GM19324 (cell line): ENCODE results near the gene SUPT5H.
A peak's percentile ranks its signal among the peaks of the same experiment; 100 is the strongest.
"Not testable (repeated sequence)": the region's sequence is repeated elsewhere in the genome, so short reads cannot be mapped to it uniquely, and the experiment has no call there.

Experiments
- ATAC-seq: cut with Tn5 transposase; IDR thresholded peaks from one replicate; pipeline ENCODE4 v1.9.1; 2021; ENCODE audit warnings: mild to moderate bottlenecking, moderate library complexity; ENCODE audit not compliant: unreplicated experiment, low FRiP score

SUPT5H gene

DNA sequence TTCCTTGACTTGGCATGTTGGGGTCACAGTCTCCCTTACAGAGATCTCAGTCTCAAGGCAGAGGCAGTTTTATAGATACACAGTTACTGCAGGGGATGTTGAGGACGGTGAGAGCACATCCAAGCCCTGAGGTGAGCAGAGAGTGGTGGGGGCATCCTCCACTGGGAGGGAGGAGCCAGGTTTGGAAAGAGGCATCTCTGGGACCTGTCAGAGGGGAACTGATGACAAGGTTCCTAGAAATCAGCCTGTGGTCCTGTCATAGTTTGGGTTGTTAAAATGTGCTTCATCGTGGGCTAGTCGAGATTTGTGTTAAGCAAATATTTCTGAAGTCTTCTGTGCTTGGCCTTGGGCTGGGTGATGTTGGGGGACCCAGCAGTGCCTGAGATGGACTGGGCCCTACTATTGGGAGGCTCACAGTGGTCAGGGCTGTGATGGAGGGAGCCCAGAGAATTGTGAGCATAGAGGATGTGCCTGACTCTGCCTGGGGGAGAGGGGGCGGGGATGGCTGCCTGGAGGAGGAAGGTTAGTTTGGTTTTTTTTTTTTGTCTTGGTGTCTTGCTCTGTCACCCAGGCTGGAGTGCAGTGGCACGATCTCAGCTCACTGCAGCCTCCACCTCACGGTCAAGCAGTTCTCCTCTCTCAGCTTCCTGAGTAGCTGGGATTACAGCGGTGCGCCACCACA is 3.9 kb downstream of the SUPT5H start:
- no peak for ATAC-seq

DNA sequence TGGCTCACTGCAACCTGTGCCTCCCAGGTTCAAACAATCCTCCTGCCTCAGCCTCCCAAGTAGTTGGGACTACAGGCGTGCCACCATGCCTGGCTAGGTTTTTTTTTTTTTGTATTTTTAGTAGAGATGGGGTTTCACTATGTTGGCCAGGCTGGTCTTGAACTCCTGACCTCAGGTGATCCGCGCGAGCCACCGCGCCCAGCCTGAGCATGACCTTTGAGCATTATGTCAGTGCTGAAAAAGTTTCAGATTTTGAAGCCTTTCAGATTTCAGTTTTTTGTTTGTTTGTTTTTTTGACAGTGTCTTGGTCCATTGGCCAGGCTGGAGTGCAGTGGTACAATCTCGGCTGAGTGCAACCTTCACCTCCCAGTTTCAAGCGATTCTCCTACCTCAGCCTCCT is 5.9 kb downstream of the SUPT5H start:
- ATAC-seq, result not testable (repeated sequence)

DNA sequence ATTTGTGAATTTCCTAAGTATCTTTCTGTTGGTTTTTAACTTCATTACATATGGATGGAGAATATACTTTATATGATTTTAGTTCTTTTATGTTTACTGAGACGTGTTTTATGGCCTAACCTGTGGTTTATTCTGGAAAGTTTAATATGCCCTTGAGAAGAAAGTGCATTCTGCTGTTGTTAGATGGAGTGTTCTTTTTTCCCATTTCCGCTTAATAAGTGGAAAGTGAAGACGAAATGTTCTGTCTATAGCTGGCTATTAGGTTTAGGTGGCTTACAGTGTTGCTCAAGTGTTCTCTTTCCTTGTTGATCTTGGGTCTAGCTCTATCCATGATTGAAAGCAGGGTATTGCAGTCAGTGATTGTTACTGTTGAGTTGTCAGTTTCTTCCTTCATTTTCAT is 18.0 kb downstream of the SUPT5H start:
- ATAC-seq, result no peak

GRCh38 chr19:39465956-39466747 is 20.8 kb downstream of the SUPT5H start:
- no peak for ATAC-seq

DNA sequence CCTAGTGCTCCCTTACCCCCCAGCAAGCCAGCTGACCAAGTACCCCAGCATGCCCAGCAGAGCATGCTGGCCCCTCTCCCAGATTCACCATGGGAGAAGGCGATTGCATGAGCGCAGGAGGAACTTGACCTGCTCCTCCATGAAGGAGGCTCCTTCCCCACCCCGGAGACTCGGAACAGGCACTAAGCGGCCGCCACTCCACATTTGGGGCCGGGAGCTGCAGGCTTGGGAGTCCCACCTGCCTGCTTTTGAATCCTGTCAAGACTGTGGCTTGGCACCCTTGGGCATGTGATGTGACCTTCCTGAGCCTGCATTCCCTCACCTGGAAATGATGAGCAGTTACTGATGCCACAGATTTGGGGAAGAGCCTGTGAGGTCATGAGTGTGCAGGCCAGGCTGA is 22.6 kb downstream of the SUPT5H start:
- ATAC-seq, result no peak

DNA sequence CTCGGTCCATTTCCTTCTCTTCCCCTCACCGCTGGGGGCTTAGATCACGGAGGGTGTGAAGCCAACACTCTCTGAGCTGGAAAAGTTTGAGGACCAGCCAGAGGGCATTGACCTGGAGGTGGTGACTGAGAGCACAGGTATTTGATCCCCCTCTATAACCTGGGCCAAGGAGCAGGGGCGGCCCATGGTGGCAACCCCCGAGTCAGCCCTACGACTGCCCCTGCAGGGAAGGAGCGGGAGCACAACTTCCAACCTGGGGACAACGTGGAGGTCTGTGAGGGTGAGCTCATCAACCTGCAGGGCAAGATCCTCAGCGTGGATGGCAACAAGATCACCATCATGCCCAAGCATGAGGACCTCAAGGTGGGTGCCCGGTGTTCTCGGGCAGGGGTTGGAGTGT is 23.7 kb downstream of the SUPT5H start:
- ATAC-seq, result no peak

DNA sequence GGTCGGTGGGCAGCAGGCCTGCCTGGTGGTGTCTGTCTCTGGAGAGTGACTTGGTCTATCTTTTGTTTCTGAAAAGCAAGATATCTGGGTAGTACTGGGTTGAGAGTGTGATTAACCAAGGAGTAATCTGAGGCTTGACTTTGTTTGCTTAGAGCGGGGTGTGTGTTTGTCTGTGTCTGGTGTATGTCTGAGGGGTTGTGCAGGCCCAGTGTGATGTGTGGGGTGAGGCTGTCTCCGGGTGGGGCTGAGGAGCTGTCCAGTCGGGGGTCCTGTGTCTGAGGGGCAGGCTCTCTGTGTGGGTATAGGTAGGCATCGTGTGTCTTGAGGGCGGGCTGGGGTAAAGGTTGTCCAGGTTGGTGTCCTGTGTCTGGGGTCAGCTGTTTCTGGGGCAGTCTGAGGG is 24.2 kb downstream of the SUPT5H start:
- ATAC-seq, result no peak

GRCh38 chr19:39470724-39471339 is 25.4 kb downstream of the SUPT5H start:
- ATAC-seq, result no peak

GRCh38 chr19:39471756-39472536 is 26.6 kb downstream of the SUPT5H start:
- ATAC-seq, result no peak

- ATAC-seq, result no peak
These were observed 27.5 kb downstream of the SUPT5H start for GRCh38 chr19:39472746-39473442.

DNA sequence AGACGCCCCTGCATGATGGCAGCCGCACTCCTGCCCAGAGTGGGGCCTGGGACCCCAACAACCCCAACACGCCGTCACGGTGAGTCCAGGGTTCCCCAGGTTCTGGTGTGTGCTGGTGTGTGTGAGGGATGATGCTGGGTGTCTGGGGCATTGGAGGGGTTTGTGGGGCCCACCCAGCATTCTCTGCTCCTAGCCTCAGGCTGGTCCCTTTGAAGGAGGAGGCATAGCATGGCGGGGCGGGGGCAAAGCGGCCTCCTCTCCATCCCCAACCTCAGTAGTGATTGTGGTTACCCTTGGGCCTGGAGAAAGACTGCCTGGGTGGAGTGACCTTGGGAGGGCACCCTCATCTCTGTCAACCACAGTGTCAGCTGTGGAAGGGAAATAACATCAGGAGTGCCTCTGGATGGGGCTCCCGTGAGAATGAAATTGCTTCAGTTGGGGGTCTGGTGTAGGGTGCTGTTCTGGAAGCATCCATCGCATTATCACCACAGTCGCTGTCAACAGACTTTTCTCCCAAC is 28.1 kb downstream of the SUPT5H start:
- no peak for ATAC-seq

DNA sequence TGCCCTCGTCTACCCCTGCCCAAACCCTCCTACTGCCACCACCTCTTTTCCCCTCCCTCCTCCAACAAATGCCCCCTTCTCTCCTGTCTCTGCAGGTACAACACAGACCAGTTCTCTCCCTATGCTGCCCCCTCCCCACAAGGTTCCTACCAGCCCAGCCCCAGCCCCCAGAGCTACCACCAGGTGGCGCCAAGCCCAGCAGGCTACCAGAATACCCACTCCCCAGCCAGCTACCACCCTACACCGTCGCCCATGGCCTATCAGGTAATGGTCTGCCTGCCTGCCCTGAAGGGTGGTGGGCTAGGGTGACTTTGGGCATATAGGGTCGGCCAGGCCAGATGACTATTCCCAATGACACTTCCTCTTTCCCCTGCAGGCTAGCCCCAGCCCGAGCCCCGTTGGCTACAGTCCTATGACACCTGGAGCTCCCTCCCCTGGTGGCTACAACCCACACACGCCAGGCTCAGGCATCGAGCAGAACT is 28.8 kb downstream of the SUPT5H start:
- ATAC-seq, result no peak

GRCh38 chr19:39475748-39476147 is 30.4 kb downstream of the SUPT5H start:
- ATAC-seq, result no peak

DNA sequence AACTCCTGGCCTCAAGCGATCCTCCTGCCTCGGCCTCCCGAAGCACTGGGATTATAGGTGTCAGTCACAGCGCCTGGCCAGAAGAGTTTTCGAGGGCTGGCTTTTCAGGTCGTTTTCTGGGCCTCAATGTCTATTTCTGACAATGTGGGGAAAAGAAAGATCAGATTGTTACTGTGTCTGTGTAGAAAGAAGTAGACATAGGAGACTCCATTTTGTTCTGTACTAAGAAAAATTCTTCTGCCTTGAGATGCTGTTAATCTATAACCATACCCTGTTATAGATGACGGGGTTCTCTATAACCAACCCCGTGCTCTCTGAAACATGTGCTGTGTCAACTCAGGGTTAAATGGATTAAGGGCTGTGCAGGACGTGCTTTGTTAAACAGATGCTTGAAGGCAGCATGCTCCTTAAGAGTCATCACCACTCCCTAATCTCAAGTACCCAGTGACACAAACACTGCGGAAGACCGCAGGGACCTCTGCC is 34.0 kb downstream of the SUPT5H start:
- not testable (repeated sequence) for ATAC-seq

- no peak for ATAC-seq
These were observed 34.5 kb downstream of the SUPT5H start for GRCh38 chr19:39479916-39480315.

- peak; percentile 87 for ATAC-seq
These were observed 35.2 kb downstream of the SUPT5H start, which contains the start of gene TIMM50 for GRCh38 chr19:39480337-39481228. Gene TIMM50 (plus strand): TSS chr19:39480838. CDS start chr19:39480854, 16 bp downstream.

- ATAC-seq, result no peak
These were observed 35.8 kb downstream of the SUPT5H start for GRCh38 chr19:39481229-39481545.

DNA sequence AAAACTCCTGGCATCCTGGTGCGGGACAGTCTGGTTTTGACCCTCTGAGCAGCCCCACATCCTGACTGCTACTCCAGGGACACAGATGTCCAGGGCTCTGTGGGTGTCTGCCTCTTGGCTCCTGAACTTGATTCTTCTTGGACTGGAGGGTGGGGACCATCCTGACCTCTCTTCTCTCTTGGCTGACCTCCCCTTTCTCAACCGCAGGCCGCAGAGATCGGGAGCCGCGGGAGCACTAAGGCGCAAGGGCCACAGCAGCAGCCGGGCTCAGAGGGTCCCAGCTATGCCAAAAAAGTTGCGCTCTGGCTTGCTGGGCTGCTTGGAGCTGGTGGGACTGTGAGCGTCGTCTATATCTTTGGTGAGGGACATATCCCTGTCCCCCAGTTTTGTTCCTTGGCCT is 36.3 kb downstream of the SUPT5H start:
- no peak for ATAC-seq

GRCh38 chr19:39483141-39483540 is 37.8 kb downstream of the SUPT5H start:
- ATAC-seq, result no peak
